EH (cell line): ENCODE measurements around the gene ACSM4.
"Not testable (repeated sequence)": the region's sequence is repeated elsewhere in the genome, so short reads cannot be mapped to it uniquely, and the experiment has no call there.

ENCODE experiments used
- DNase-seq: peaks from one replicate; pipeline ENCODE4 v3.0.0-alpha.2; 2015; ENCODE audit warnings: low read depth

ACSM4 gene

DNA sequence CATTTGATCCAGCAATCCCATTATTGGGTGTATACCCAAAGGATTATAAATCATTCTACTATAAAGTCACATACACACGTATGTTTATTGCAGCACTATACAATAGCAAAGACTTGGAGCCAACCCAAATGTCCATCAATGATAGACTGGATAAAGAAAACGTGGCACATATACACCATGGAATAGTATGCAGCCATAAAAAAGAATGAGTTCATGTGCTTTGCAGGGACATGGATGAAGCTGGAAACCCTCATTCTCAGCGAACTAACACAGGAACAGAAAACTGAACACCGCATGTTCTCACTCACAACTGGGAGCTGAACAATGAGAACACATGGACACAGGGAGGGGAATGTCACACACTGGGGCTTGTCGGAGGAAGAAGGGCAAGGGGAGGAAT lies 33.9 kb downstream of the ACSM4 start:
- DNase-seq = not testable (repeated sequence)

DNA sequence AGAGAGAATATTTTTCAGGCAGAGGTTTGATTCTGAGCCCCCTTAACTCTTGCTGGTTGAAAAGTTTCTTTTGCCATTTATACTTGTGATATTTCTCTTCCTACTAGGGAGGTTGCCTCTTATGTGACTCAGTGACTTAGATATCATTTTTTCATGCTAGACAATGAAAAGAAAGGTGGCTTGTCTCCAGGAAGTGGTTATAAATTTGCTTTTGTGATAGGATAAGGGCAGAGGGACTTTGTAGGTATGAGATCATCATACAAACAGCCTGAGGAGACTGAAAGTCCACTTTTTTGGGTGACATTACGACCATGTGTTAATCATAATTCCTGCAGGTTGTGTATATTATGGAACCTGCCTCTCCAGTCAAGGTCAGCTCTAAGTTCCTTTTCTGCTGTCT lies 35.8 kb downstream of the ACSM4 start:
- DNase-seq = no peak

DNA sequence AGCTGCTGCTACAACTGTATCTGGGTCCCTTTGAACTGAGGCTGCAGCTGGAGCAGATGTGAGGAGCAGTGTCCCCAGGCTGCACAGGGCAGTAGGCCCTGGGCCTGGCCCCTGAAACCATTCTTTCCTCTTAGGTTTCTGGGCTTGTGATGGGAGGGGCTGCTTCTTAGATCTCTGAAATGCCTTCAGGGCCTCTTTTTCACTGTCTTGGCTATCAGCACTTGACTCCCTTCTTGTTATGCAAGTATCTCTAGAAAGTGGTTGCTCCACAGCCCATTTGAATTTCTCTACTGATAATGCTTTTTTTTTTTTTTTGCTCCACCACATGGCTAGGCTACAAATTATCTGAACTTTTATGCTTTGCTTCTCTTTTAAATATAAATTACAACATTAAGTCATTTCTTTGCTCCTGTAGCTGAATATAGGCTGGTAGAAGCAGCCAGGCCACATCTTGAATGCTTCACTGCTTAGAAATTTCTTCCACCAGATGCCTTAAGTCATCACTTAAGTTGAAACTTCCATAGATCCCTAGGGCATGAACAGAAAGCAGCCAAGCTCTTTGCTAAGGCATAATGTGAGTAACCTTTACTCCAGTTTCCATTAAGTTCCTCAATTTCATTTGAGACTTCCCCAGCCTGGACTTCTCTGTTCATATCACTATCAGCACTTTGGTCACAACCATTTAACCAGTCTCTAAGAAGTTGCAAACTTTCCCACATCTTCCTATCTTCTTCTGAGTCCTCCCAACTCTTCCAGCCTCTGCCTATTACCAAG lies 41.1 kb downstream of the ACSM4 start:
- peak; percentile 3 for DNase-seq

DNA sequence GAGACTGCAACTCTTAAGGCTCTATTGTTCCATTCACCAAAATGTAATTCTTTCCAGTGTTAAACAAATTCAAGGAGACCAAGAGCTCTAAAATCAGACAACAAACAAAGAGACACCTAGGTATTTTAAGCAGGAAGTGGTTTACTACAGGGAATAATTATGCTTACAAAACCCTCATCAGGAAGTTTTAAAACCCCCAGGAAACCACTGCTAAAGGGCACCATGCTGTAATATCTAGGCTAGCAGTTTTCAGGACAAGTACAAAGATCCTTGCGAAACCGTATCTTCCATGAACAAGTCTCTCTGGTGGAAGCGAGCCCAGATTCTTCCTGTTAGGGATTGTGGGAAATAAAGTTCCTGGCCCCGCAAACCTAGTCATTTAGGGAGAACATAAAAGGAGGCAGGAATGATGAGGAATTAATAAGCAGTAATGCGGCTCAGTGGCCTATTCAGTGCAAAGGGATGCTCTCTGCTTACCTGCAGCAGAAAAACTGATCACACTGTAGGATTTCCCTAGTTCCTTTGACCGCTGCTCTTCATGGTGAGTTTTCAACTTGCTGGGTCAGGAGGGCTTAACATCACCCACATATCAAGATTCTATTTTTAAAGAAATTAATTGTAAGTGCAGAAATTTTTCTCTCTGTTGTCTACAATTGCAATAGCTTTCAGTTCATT lies 42.8 kb downstream of the ACSM4 start:
- DNase-seq = peak; percentile 4

DNA sequence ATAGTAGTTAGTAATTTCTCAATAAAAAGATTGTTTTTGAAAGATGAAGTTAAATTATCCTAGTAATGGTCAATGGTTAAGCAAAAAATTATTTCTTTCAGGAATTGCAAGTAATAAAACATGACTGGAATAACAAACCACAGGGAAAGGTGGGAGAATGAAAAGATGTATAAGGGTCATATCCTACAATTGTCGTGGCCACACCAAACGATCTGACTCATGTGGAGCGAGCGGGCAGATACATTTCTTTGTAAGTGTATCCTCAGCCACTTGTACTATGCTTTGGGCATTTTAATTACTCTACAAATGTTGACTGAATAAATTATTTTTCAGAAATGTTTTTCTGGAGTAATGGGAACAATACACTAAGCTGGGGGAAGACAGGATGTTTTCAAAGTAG lies 45.5 kb downstream of the ACSM4 start:
- DNase-seq = no peak

DNA sequence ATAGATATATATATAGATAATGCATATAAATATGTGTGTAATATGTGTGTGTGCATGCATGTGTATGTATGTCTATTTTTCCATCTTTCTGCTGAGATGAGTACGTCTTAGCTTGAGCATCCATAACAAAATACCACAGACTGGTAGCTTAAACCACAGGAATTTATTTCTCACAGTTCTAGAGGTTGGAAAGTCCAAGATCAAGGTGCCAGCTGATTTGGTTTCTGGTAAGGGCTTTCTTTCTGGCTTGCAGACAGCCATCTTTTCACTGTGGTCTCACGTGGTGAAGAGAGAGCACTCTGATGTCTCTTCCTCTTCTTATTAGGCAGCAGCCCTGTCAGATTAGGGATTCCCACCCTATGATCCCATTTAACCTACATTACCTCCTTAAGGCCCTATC lies 47.3 kb downstream of the ACSM4 start:
- DNase-seq = no peak

DNA sequence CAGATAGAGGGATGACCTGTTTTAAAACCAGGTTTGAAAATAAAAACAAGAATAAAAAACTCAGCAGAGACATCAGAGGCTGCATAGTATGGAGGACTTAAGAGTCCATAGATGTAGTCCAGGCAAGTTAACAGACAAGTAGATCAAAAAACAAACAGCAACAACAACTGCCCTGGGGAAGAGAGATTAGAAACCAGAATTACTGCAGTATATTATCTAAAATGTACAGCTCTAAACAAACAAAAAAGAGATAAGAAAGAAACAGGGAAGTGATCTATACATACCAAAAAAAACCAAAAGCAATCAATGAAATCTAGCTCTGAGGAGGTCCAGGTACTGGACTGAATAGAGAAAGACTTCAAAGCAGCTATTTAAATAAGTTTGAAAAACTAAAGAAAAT lies 48.8 kb downstream of the ACSM4 start:
- no peak for DNase-seq

DNA sequence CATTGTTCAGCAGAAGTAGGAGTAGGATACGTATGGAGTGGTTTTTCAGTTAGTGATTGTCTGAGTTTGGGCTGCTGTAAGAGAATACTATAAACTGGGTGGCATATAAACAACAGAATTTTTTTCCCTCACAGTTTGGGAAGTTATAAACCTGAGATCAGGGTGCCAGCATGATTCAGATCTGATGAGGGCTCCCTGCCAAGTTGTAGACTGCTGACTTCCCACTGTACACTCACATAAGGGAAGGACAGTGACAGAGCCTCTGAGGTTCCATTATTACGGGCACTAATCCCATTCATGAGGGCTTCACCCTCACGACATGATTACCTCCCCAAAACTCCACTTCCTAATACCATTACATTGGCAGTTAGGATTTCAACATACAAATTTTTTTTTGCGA lies 50.7 kb downstream of the ACSM4 start:
- no peak for DNase-seq

DNA sequence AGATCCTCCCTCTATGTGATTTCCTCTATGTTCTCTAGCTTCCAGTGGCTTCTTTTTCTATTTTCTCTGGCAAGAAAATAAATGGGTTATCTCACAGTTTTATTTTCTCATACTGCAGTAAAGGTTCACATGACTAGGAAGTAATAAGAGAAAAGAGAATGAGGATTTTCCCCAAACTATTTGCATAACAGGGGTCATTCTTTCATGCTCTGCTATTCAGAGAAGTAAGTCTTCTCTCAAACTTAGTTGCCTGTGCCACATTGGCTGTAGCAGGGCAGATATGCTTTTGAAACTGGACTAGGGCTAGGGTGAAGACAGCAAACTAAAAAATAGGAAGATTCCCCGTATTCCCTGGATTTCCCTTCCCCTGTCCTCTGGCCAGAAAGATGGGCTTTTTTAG lies 57.4 kb downstream of the ACSM4 start:
- no peak for DNase-seq

DNA sequence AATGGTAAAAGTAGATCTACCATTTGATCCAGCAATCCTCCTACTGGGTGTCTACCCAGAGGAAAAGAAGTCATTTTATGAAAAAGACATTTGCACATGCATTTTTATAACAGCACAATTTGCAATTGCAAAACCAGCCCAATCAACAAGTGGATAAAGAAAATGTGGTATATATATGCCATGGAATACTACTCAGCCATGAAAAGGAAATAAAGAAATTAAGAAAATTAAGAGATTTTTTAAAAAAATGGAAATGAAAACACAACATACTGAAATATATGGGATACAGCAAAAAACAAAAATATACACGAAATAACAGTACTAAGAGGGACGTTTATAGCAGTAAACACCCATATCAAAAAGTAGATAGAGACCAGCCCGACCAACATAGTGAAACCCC lies 58.9 kb downstream of the ACSM4 start:
- DNase-seq = no peak

DNA sequence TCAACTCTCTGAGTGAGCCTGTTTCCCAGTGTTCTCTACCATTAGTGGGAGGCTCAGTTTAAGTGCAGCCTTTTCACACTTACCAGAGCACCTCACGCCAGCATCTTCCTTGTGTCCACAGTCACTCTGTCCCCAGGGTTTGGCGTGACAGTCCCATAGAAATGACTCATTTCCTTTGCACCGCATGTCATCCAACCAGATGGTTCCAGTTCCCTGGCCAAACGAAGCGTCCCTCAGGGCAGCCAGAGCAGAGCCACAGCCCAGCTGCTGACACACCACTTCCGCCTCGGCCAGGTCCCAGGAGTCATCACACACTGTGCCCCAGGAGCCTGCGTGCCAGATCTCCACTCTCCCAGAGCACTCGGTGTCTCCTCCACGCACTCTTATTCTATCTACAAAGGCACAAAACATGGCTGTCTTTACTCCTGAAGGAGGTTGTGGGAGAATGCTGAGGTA lies 65.4 kb downstream of the ACSM4 start:
- DNase-seq = peak; percentile 65

DNA sequence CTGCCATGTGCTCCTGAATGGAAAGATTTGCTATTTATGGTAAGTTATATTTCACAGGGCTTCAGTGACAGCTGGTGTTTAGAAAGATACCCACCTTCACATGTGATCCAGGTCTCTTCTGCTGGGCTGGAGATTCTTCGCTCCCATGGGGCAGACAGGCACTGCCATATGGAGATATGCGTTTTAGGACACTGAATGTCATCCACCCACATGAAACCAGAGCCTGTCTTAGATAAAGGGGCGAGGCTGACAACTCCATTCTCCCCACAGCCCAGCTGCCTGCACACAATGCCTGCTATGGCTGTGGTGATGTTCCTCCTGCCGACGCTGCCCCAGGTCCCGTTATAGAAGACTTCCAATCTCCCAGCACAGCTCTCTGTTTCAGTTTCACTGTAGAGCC lies 69.4 kb downstream of the ACSM4 start:
- no peak for DNase-seq

DNA sequence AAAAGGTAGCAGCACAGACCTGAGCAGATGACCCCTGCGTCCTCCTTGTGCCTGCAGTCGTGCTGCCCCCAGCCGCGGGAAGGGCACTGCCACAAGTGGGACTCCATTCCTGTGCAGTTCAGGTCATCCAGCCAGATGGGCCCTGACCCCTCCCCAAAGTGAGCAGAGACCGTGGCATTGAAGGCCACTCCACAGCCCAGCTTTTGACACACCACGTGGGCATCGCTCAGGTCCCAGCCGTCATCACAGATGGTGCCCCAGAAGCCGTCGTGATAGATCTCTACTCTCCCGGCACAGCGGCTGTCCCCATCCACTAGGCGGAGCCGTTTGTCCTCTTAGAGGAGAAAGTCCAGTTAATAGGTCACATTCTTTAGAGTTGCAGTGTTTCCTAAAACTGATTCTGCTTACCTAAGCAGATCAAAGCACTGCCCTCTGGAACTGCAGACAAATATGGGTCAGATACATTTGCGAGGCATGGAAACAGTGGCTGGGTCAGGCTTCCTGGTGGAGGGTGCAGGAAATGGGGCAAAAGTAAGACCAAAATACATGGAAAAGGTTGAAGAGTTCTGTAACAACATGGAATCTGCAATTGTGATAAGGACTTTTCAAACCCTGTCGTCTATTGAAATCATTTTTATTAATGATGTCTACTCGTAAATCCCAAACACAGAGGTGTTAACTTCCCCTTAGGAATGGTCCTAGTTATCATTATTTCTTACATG lies 70.7 kb downstream of the ACSM4 start:
- DNase-seq = peak; percentile 66

DNA sequence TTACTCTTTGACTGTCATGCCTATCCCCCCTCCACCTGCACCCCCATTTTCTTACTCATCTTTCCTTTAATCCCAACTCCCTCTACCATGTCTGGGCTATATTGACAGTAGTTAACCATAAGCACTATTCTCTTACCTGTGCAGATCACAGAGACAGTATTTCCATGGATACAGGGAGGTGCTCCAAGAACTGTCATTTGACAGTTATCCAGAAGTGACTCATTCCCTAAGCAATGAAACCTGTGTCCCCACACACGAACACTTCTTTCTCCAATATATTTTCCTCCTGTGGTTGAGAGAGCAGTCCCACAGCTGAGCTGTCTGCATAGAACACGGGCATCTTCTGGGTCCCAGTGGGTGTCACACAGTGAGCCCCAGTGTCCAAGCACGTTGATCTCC lies 71.3 kb downstream of the ACSM4 start:
- no peak for DNase-seq

DNA sequence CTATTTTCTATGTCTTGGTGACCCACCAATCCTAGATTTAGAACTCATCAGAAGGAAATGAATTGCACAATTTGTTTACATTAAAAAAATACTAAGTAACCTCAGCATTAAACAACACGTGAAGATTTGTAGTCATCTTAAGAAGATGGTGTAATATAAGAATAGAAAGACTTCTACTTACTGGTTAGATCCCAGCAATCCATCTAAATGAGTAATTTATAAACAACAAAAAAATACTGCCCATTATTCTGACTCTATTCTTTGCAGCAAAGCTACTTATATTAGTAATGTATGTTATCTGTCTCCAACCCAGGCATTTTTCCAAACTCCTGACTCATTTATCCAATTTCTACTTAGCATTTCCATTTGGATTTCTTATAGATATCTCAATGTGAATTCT lies 72.3 kb downstream of the ACSM4 start:
- peak; percentile 71 for DNase-seq
